Activated effector memory CD4-positive, alpha-beta T cell treated with Interleukin-2 at 50 U/mL for 16 hours (primary cell): ENCODE measurements around the gene MSMB.
"Not testable (repeated sequence)": the region's sequence is repeated elsewhere in the genome, so short reads cannot be mapped to it uniquely, and the experiment has no call there.

Source experiments
- DNase-seq: peaks from one replicate; pipeline ENCODE4 v3.0.0-alpha.2; 2020

Gene MSMB

GRCh38 chr10:46004963-46005362 lies 41.1 kb downstream of the MSMB start:
- no peak for DNase-seq

GRCh38 chr10:46002916-46003693 lies 43.0 kb downstream of the MSMB start:
- DNase-seq = no peak

- DNase-seq = not testable (repeated sequence)
Measured at GRCh38 chr10:46002189-46002687, 43.8 kb downstream of the MSMB start.

GRCh38 chr10:46001187-46001756 lies 44.8 kb downstream of the MSMB start:
- DNase-seq = no peak

GRCh38 chr10:46000538-46000937 lies 45.5 kb downstream of the MSMB start:
- no peak for DNase-seq

- DNase-seq = not testable (repeated sequence)
Measured at GRCh38 chr10:45999955-46000354, 46.1 kb downstream of the MSMB start.

- no peak for DNase-seq
Measured at GRCh38 chr10:45997994-45998763, 47.9 kb downstream of the MSMB start.

GRCh38 chr10:45997557-45997956 lies 48.5 kb downstream of the MSMB start:
- no peak for DNase-seq

- not testable (repeated sequence) for DNase-seq
Measured at GRCh38 chr10:45985590-45985989, 60.5 kb downstream of the MSMB start.

GRCh38 chr10:45984473-45984872 lies 61.6 kb downstream of the MSMB start:
- not testable (repeated sequence) for DNase-seq

- not testable (repeated sequence) for DNase-seq
Measured at GRCh38 chr10:45983538-45984186, 62.4 kb downstream of the MSMB start.
